ENCODE data around the gene REM2. TPM values are rescaled to one million over a fixed set of nuclear protein-coding genes. Genes with fewer than 3 reads are reported as not detected.

Gene REM2
- total and polyA plus RNA-seq, 2 of the 4 experiments (the other 2 are of a cell fraction): under 0.01 to 0.07 TPM

DNA sequence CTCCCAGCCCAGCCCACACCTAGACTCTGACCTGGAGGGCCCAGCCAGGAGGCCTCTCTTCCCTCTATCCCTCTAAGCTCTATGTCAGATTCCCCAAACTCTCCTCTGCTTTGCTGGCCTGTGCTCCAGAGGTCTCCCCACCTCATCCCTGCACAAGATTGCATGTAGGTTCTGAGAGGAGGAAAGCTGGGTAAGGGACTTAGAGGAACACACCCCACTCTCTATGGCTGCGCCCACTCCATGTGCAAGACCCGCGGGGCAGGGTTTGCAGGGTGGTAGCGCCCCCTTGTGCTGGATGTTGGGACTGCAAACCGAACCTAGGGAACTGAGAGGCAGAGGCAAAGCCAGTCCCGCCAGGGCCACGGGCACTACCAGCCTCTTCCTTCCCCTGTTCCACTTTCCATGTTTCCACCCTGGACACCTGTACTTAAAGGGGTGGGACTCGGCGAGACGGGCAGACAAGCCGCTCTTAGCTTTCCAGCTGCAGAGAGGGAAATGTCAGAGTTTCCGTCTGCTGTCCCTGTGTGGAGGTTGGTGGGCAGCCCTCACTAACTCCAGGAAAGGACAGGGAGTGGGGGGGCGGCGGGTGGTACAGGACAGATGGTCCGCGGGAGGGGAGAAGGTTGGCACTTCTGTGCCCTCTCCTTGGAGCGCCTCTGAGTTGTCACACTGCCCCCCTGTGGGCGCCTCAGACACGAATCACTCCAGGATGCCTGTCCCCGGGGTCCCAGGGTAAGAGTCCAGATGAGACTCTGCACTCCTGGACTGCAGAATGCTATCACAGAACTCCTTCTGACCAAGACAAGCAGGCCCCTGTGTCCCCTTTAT lies 29.9 kb upstream of the REM2 start:
- peak; percentile 83 for DNase-seq
- Histone ChIP-seq H4K8ac (ENCODE audit: low read depth in 2 of 2, low read length in 2 of 2) (peak overlapping the region; percentile 59 to 97), H2AK9ac (replicated peaks; ENCODE audit: low read depth, low read length, poor library complexity) (peak overlapping the region; percentile 95), H3K56ac (ENCODE audit: extremely low read depth, insufficient read depth, low read length) (peak overlapping the region; percentile 79), H3K79me1 (ENCODE audit: low read depth in 1 of 2, low read length in 2 of 2) (peaks cover 0 to 31% of the 10 kb centered on the region in 2 experiments; a peak in 2 of 4 replicates), H3K9me1 (ENCODE audit: insufficient read depth, low read length) (peaks cover 27% of the 10 kb centered on the region), H3K23ac (ENCODE audit: low read depth, low read length) (peak overlapping the region; percentile 93), H2BK5ac (ENCODE audit: low read depth, low read length, poor library complexity, severe bottlenecking) (peak overlapping the region; percentile 84), H3K4me3 (ENCODE audit: insufficient read depth, low read depth, low read length) (peak overlapping the region; percentile 38), H3K27ac (ENCODE audit: insufficient read depth, low read length) (peak overlapping the region; percentile 77), H3K4me1 (ENCODE audit: control insufficient read depth, insufficient read depth, low read length) (peaks cover 30% of the 10 kb centered on the region), H3K14ac (replicated peaks; ENCODE audit: low read depth, low read length) (peak overlapping the region; percentile 95), H2BK15ac (ENCODE audit: low read depth, low read length) (peak overlapping the region; percentile 97; the same call in 2 of the 3 replicates), H2AFZ (replicated peaks; ENCODE audit: low read length, poor library complexity) (peak overlapping the region; percentile 97), H3K18ac (ENCODE audit: low read depth, low read length) (peak overlapping the region; percentile 83), H2BK20ac (ENCODE audit: low read depth, low read length) (peak overlapping the region; percentile 89), H3K36me3 (ENCODE audit: control insufficient read depth, insufficient read depth, low read length) (no peaks in the 10 kb centered on the region), H3K9me3 (ENCODE audit: control insufficient read depth, insufficient read depth, low read length) (peaks cover 2% of the 10 kb centered on the region), H3K4ac (ENCODE audit: low read depth, low read length) (peak overlapping the region; percentile 98), H3K27me3 (ENCODE audit: control insufficient read depth, insufficient read depth, low read length) (no peaks in the 10 kb centered on the region), H3K9ac (ENCODE audit: low read depth, low read length) (peak overlapping the region; percentile 85), H3K4me2 (ENCODE audit: low read depth, low read length) (peak overlapping the region; percentile 96), H4K91ac (ENCODE audit: insufficient read depth, low read depth, low read length) (peak overlapping the region; percentile 96), H2AK5ac (ENCODE audit: low read depth, low read length) (peak overlapping the region; percentile 81), H2BK120ac (ENCODE audit: low read depth, low read length) (peak overlapping the region; percentile 97), H4K20me1 (ENCODE audit: insufficient read depth, low read length) (peaks cover 3% of the 10 kb centered on the region; the same call in 1 of the 2 replicates), H4K5ac (ENCODE audit: low read depth, low read length) (peak overlapping the region; percentile 90)
- dilution Hi-C loops (cut with HindIII; ENCODE audit: low sequenced_read_pairs, unreplicated experiment): no loop called here
- no CpG with 5 or more reads among the region's 20 CpGs for WGBS, 2 experiments (ENCODE audit: extremely low coverage in 2 of 2, insufficient read length in 1 of 2)
- in situ Hi-C loops (cut with MboI; ENCODE audit: low sequenced_read_pairs): loop anchor here (25.0 kb wide), 1 partner anchor 466 kb away; no protein-coding TSS in a partner anchor
- peak; percentile 66 for ATAC-seq (ENCODE audit: low read depth)
- ChIA-PET CTCF (interaction anchor here (0.7 to 6.8 kb wide), 21 partner anchors 9 to 468 kb away, joined by 3 to 60 read pairs (median 4); partner anchors contain the start of genes LRP10, MMP14 and MRPL52), POLR2A (ENCODE audit: unreplicated experiment) (no interaction called here)
- intact Hi-C loops (cut with micrococcal nuclease): loop anchor here (1.0 to 5.0 kb wide), 7 partner anchors 17 to 466 kb away; partner anchors contain the start of gene MMP14
- no TSS peak for BruUV-seq (replicated peaks)
- TF ChIP-seq MXI1 (IDR thresholded peaks at IDR 0.05; ENCODE audit: borderline replicate concordance, low read depth, low read length) (peak; percentile 89), BHLHE40 (IDR thresholded peaks at IDR 0.05; ENCODE audit: low read depth, low read length) (no peak), POLR2A (IDR thresholded peaks at IDR 0.05; ENCODE audit: low read depth, low read length) (peak; percentile 54; the same call in 1 of the 2 replicates), NFE2L2 (IDR thresholded peaks at IDR 0.05; ENCODE audit: low read depth, low read length) (no peak), FOS (IDR thresholded peaks at IDR 0.05; ENCODE audit: low read depth, low read length) (no peak), RCOR1 (IDR thresholded peaks at IDR 0.05; ENCODE audit: insufficient replicate concordance, low read length) (no peak), MAFK (IDR thresholded peaks at IDR 0.05; ENCODE audit: low read depth, low read length) (no peak), RAD21 (IDR thresholded peaks at IDR 0.05; ENCODE audit: low read length) (peak; percentile 98), CTCF (conservative IDR thresholded peaks at IDR 0.05; ENCODE audit: low read depth, low read length) (peak; percentile 95), MAZ (IDR thresholded peaks at IDR 0.05; ENCODE audit: borderline replicate concordance, low read depth, low read length) (peak; percentile 54; the same call in 1 of the 2 replicates), CEBPB (IDR thresholded peaks at IDR 0.05; ENCODE audit: low read depth, low read length) (no peak), CHD1 (IDR thresholded peaks at IDR 0.05; ENCODE audit: low read depth, low read length) (no peak), SMC3 (IDR thresholded peaks at IDR 0.05; ENCODE audit: low read depth, low read length) (peak; percentile 95), RFX5 (IDR thresholded peaks at IDR 0.05; ENCODE audit: low read depth, low read length) (no peak)
- TF ChIP-seq, protein P1, sequence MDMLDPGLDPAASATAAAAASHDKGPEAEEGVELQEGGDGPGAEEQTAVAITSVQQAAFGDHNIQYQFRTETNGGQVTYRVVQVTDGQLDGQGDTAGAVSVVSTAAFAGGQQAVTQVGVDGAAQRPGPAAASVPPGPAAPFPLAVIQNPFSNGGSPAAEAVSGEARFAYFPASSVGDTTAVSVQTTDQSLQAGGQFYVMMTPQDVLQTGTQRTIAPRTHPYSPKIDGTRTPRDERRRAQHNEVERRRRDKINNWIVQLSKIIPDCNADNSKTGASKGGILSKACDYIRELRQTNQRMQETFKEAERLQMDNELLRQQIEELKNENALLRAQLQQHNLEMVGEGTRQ (IDR thresholded peaks at IDR 0.05; ENCODE audit: low read depth, low read length): no peak
